ENCODE results near the gene UBA5.
A peak's percentile ranks its signal among the peaks of the same experiment; 100 is the strongest.

UBA5 gene

DNA sequence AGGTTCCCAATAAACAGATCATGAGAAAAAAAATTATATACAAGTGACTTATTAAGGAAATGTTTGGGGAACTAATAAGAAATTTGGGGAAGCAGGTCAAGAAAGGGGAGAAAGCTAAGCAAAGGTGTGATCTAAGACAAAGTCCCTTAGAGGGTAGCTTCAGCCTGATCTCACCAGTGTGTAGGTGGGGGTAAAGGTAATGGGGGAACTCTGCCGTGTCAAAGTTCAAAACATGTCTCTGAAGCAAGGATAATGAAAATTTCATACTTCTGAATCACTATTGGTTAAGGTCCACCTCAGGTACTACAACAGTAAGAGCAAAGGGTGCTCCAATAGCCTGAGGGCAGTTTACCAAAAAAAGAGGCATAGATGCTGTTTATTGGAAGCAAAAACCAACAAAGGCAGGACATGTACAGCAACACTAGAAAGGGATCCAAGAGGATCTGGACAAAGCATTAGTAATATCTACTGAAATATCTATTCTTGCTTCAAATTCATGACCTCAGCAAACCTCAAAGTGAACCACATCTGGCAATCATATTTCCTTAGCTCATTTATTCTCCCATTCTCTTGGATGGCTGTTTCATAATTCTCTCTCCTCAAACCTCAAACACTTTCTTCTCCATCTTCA is 7.4 kb upstream of the UBA5 start:
- no peak overlapping the region for H3K4me3 ChIP-seq
- no peak overlapping the region for H3K27ac ChIP-seq

DNA sequence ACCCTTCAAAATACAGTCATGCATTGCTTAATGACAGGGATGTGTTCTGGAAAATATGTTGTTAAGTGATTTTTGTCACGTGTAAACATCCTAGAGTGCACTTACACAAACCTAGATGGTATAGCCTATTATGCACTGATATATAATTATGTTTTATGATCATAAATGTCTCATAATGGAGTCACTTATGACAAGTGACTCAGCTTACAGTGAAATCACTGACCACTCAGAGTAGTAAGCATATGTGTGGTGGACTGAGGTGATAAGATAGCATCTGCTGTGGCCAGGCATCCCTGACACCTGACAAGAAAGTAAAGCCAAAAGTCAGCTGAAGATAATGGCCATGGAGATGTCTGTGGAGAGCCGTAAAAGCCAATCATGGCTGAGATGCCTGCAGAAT is 5.9 kb upstream of the UBA5 start:
- no peak overlapping the region for H3K27ac ChIP-seq
- no peak overlapping the region for H3K4me3 ChIP-seq

DNA sequence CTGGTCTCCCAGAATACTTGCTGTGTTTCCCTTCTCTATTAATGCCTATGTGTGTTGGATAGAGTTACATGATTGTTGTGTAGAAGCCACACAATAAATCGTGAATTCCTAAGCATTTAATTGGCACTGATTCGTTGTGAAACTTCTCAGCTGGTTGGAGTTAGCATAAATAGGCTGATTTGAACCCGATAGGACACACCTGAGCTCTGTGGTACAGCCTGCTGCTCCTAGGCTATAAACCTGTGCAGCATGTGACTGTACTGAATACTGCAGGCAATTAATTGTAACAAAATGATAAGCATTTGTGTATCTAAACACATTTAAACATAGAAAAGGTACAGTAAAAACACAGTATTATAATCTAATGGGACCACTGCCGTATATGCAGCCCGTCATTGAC is 5.4 kb upstream of the UBA5 start:
- H3K4me3 ChIP-seq = no peak overlapping the region
- no peak overlapping the region for H3K27ac ChIP-seq

DNA sequence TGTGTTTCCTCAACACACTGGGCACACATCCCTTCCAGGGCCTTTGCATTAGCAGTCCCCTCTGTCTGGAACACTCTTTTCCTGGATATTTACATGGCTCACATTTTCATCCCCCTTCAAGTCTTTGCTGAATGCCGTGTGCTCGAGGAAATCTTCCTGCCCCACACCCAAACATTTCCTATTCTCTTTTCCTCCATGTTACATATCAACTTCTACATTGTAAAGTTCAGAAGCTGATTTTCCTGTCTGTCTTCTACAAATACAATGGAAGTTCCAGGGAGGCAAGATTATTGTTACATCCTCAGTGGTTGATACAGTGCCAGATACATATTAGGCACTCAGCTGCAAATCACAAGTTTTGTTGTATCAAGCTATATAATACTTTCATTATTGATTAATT is 4.7 kb upstream of the UBA5 start:
- Histone ChIP-seq H3K27ac (peak overlapping the region in 1 of 21 experiments; percentile 2), H3K4me3 (no peak overlapping the region)

DNA sequence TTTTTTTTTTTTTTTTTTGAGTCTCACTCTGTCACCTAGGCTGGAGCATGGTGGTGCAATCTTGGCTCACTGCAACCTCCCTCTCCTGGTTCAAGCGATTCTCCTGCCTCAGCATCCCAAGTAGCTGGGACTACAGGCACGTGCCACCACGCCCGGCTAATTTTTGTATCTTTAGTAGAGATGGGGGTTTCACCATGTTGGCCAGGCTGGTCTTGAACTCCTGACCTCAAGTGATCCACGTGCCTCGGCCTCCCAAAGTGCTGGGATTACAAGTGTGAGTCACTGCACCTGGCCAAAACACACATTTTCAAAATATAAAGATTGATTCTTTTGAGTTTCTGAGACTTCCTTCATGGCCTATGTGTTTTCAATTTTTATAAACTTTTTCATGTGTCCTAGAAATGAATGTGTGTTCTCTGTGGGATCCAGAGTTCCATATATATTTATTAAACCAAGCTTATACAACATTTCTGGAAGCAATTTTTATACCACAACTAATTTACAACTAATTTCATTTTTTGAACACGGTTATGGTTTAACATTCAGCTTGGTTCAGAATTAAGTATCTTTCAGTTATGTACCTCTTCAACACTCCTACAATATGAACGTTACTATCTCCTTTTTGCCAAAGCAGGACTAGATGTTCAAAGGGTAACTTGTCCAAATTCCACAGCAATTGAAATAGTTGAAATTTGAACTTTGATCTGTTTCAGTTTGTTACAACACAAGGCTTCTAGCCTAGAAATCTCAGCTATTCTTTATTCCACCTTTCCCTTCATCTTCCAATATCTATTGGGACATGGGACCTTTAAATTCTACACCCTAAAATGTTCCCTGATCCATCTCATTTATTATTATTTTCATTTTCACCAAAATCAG is 2.0 kb upstream of the UBA5 start:
- Histone ChIP-seq H3K4me3 (no peak overlapping the region), H3K27ac (peak overlapping the region in 3 of 21 experiments; percentile 89 to 95 (median 95))

DNA sequence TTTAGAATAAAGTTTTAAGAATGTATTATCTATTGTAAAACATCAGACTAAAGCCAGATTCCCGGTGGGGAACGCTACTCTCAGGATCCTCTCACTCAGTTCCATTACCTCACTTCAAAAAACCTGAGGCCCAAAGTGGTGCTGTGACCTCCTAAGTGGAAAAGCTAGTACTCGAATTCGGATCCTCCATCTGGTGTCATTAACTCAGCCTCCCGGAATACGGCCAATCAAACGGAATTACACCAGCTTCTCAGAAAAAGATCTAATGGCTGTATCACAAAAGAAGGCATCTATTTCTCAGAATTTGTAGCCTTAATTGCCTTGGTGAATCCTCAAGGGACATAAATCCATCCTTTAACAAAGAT is 1.1 kb upstream of the UBA5 start:
- Histone ChIP-seq H3K4me3 (peak overlapping the region; percentile 69 to 96 (median 85)), H3K27ac (peak overlapping the region in 16 of 21 experiments; percentile 84 to 98 (median 94))

DNA sequence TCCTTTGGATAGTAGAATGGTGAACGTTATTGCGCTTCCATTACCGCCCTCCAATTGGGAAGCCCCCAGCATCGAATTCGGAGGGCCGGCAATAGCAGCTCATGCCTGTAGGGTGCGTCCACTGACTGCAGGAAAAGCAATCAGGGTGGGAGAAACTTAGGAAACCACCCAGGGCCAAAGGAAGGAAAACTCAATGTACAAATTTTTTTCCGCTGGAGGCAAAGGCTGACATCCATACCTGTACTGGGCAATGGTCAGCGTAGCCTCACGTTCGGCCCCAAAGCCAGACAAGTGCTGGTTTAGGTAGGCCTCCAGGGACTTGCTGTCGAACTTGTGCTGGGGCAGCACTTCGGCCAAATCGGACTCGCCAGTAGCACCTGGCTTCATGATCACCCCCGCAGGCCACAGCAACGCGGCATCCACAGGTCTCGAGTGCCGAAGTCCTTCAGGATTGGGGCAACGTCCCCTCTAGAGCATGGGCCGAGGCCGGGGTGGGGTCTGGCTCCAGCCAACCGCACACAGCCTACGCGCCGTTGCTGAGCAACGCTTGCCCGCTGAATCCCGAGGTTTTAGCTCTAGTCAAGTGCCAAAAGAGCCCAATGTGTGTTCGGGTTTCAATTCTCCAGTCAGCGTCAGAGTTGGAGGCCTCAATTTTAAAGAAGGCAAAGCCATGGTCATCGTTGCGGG is 621 bp upstream of the UBA5 start, which contains the start of gene ACAD11:
TSS of gene ACAD11 (minus strand) at position 445 of the 687 bp plus-strand sequence. CDS start at position 387, 58 bp downstream.
- Histone ChIP-seq H3K27ac (peak within 1 kb of the TSS; percentile 70 to 98 (median 94)), H3K4me3 (peak within 1 kb of the TSS; percentile 69 to 96 (median 85))

DNA sequence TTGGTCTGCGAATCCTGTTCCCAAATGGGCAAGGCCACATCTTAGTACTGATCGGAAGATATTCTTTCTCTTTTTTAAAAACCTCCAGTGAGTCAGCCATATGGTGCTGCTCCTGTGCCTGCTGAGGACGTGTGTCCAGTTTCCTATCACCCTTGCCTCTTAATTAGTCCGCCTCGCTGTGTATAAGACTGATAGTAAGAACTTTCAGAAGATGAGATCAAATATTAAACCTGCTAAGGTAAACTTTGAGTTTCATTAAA is 612 bp downstream of the UBA5 start:
- peak overlapping the region; percentile 70 to 98 (median 94) for H3K27ac ChIP-seq
- peak overlapping the region; percentile 69 to 96 (median 85) for H3K4me3 ChIP-seq

DNA sequence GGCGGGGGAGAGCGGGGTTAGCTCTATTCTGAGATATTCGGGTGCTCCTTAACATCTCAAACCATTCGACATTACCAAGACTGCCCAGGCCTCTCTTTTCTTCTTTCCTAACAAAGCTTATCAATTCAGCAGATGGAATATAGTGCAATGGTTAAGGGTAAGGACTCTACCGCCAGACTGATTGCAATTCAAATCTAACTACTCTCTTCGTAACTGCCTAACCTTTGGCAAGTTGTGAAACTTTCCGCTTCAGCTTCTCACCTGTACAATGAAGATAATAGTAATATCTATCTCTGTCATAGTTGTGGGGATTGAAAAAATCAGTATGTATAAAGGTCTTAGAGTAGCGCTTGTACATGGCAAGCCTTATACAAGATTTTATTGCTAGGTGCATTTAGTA is 972 bp downstream of the UBA5 start:
- Histone ChIP-seq H3K27ac (peak overlapping the region in 19 of 21 experiments; percentile 84 to 98 (median 94)), H3K4me3 (peak overlapping the region; percentile 69 to 96 (median 85))

DNA sequence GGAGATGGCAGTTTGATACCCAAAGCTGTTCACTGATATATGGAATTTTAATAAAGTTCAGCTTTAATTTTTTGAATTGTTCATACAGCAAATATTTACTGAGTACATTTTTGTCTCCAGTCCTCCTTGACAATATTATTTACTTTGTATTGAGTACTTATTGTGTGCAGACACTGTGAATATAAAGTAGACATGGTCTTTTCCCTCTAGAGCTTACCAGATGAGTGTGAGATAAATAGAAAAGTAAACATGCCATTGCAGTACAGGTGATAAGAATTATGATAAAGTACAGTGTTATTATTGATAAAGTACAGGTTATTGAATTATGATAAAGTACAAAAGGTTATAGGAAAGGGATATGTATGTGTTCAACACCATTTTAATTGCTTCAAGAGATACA is 2.1 kb downstream of the UBA5 start:
- H3K27ac ChIP-seq = no peak overlapping the region

DNA sequence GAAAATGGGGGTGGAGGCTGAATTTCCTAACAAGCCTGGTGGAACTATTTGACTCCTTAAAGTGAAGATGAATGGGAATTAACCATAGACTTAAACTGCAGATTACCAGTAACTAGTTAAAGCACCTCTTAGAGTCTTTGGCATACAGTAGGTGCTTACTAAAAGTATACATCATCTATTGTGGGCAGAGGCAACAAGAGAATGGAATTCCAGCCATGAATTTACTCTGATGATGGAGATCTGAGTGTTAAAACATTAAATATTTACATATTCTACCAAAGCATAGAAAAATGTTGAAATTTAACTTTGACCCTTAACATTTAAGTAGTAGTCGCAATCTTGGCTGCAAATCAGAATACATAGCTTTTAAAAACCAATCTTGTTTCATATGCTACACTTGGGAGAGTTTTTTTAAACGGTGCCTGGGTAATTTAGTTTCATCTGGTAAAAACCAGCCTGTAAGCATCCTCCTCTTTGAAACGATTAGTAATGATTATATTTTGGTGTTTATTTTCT is 5.2 kb downstream of the UBA5 start:
- Histone ChIP-seq H3K4me3 (no peak overlapping the region), H3K27ac (no peak overlapping the region)

More for the DNA sequence above, 2.1 kb downstream of the UBA5 start:
- H3K4me3 ChIP-seq = no peak overlapping the region

DNA sequence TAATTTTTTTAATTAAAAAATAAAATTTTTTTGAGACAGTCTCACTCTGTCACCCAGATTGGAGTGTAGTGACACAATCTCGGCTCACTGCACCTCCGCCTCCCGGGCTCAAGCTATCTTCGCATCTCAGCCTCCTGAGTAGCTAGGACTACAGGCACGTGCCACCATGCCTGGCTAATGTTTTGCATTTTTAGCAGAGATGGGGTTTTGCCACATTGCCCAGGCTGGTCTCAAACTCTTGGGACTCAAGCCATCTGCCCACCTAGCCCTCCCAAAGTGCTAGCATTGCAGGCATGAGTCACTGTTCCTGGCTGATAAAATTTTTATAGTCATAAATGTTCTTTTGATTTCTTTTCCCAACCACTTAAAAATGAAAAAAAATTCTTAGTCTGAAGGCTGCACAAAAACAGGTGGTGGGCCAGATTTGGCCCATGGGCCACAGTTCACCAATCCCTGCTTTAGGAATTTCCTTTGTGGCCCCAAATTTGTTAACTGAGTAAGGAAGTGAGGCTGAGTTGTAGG is 9.2 kb downstream of the UBA5 start:
- no peak overlapping the region for H3K4me3 ChIP-seq
- H3K27ac ChIP-seq = no peak overlapping the region

DNA sequence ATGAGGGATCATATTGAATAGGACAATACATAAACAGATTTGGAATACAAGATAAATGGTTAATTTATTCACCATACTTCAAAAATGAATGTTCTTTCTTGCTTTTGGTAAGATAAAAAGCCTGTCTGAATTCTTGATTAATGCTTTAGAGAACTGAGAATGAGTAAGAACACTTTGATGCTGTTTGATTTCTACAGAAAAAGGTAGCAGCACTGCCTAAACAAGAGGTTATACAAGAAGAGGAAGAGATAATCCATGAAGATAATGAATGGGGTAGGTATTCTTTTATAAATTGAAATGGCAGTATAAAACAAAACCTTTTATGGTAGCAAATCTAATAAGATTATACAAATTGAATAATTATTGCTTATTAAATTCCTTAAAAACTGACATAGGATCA is 15.3 kb downstream of the UBA5 start:
- H3K27ac ChIP-seq = no peak overlapping the region
- no peak overlapping the region for H3K4me3 ChIP-seq

DNA sequence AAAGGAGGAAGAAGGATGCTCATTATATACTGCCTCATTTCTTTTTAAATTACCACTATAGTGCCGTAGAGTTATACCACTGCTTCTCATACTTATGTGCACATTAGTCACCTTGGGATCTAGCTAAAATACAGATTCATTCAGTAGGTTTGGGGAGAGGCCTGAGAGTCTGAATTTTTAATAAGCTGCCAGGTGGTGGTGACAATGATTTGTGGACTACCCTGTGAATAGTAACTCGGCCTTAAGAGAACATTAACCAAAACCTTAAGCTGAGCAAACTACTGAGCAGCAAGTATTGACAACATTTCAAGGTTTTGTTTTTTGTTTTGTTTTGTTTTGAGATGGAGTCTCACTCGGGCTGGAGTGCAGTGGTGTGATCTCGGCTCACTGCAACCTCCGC is 19.8 kb downstream of the UBA5 start:
- H3K27ac ChIP-seq = no peak overlapping the region
- no peak overlapping the region for H3K4me3 ChIP-seq

DNA sequence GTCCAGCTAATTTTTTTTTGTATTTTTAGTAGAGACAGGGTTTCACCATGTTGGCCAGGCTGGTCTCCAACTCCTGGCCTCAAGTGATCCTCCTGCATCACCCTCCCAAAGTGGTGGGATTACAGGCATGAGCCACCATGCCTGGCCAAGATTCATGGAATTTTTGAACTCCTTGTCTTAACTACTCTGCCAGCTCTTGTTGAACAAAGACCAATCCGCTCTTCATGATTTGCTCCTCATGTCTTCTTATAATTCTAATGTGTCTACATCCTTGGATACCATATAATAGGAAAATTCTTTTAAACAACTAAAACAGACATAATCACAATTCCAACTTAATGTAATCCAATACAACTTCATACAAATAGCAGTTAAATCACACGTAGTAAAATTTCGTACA is 21.3 kb downstream of the UBA5 start:
- Histone ChIP-seq H3K27ac (no peak overlapping the region), H3K4me3 (no peak overlapping the region)

DNA sequence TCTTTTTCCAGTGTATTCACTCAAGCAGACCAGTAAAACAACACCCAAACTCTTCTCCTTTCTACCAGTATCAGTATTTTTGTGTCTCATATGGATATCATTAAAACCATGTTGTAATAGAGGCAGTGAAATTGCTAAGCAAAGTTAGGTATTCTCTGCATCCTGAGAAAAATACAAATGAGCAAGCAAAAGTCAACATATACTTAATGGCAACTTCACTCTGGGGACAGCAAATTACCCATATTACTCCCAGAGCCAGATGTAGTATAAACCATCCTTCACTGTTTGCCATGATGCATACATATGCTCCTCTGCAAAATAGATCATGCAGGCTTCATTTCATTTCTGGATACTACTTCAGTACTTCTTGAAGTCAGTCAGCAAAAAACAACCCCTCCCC is 22.1 kb downstream of the UBA5 start:
- H3K4me3 ChIP-seq = no peak overlapping the region
- no peak overlapping the region for H3K27ac ChIP-seq

DNA sequence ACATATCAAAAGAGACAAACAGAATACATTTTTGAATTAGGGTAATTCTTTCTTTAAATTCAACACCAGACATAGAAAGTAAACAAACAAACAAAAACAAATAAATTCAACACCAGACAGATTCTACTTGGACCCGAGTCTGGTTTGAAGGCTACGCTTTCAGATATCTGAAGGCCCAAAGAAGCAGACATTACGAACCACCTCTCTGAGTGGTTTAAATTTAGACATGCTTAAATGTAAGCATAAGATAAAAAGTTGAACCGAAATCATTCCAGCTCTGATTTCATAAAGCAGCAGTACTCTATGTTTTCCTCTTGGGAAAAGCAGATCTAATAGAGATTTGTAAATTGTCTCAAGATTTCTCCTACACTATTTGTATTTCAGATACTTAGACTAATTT is 29.9 kb downstream of the UBA5 start:
- Histone ChIP-seq H3K4me3 (no peak overlapping the region), H3K27ac (no peak overlapping the region)

DNA sequence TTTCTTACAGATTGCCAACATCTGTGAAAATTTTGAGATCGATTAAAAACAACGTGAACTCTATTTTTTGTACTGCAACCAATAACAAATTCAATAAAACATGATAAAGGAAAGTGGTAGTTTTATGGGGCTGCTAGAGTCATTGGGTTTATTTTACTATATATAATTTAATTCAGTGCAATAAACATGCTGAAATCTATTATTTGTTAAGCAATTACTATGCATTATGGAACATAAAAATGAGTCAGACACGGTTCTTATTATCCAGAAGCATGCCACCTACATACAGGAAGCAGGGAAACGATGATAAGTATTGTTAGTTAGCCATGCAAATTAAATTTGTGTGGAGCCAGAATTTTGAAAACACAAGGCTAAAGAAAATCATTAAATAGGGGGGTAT is 34.9 kb downstream of the UBA5 start:
- Histone ChIP-seq H3K27ac (no peak overlapping the region), H3K4me3 (no peak overlapping the region)

DNA sequence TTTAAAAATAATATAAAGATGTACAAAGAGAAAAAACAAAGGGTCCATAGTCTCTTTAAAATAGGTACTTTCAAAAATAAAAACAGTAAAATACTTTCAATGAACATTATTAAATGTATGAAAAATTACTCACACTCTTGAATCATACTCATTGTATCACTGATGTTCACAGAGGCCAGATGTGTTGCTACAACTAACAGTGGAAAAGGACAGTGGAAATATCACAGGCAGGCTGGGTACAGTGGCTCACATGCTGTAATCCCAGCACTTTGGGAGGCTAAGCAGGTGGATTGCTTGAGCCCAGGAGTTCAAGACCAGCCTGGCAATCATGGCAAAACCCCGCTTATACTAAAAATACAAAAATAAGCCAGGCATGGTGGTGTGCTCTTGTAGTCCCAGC is 35.3 kb downstream of the UBA5 start:
- Histone ChIP-seq H3K27ac (no peak overlapping the region), H3K4me3 (no peak overlapping the region)

DNA sequence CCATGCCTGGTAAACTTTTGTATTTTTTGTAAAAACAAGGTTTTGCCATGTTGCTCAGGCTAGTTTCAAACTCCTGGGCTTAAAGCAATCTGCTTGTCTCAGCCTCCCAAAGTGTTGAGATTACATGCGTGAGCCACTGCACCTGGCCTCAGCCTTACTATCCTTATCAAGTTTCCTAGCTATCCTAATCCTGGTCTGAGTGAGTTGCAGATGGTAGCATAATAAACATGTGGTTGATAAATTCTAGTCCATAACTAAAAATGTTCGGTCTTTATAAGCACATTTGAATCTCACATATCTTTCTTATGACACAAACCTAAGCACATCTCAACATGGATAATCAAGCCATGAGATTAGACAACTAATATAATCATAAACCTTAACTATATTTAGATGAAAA is 43.6 kb downstream of the UBA5 start:
- Histone ChIP-seq H3K27ac (no peak overlapping the region), H3K4me3 (no peak overlapping the region)

Data from skin epidermis (tissue), 12 donors.